D341Med (cell line): ENCODE results near the gene CIAO2B.

Experiments used
- DNase-seq: peaks from one replicate; pipeline ENCODE4 v3.0.0; 2012; ENCODE audit warnings: low spot score

CIAO2B gene

DNA sequence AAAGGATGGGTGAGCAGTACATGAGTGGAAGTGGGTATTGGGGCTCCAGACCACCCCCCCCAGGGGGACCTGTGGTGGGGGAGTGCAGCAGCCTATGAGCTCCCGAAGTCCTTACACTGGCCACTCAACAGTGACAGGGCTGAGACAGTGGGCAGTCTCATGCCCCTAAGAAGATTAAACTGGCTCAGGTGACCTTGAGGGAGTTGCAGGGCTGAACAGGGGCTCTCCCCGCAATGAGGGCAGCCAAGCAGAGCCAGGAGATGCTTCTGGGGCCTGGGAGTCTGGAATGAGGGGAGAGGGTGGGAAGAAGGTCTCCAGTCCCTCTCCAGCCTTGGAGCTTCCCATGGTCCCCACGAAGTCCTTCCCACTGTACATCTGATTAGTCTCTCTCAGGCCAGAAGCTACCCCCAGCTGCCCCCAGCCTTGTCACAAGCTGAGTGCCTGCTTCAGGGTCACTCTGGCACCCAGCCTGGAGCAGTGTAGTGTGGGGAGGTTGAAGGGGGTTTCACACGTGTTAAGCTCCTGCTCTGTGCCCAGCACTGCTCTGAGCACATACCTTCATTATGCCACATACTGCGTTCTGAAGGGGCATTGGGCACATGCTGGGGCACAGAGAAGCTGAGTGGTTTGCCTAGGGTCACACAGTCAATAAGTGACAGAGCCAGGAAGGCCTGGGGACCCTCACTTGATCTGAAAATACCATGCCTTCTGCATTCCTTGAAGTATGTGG lies 14.5 kb downstream of the CIAO2B start:
- no peak for DNase-seq

DNA sequence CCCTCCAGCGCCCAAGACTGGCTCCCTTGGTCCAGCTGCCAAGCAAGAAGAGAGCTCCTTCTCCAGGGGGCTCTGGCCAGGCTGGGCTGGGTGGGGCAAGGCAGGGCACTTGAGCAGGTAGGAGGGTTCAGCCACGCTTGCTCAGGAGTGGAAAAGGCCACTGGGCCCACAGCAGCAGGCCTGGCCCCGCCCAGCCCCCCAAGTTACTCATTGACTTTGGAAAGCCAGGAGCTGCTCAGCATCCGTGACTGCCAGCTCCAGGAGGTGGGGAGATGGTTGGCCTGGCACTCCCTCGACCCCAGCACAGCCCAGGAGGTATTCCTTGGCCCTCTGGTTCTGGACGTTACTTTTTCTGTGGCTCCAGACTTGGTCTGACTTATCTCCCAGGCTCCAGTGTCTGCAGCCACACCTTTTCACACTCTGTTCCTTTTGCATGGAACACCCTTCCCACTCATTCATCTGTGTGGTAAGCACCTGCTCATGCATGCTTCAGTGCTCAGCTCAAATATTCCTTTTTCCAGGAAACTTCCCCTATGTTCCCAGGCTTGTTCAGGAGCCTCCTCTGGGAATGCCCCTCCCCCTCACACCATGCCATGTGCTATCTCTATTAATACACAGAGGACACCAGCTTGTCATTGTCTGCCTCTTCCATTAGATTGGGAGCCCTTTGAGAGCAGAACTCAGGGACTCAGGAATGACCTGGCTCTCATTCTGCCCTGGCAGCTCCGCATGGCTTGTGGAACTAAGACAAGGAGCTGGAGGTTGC lies 15.2 kb downstream of the CIAO2B start, which contains the start of gene CDH16:
Gene CDH16 (minus strand): TSS at position 83 of the 766 bp plus-strand sequence. CDS start 820 bp downstream, outside the sequence.
- DNase-seq: no peak

DNA sequence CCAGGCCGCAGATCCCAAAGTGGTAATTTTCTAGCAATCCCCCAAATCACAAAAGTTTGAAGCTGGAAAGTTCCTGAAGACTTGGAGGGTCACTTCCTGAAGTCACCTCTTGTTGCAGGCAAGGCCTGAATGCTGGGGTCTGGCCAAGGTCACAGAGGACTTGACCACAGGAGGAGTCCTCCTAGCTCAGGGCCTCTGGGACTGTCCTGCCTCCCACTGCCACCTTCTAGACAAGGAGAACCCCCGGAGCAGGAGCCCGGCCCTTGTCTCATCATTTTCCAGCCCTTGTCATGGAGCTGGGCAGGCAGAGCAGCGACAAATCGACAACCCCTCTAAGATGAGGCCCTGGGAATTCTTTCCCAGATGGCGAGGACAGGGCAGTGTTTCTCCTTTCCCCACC lies 15.8 kb downstream of the CIAO2B start:
- no peak for DNase-seq

DNA sequence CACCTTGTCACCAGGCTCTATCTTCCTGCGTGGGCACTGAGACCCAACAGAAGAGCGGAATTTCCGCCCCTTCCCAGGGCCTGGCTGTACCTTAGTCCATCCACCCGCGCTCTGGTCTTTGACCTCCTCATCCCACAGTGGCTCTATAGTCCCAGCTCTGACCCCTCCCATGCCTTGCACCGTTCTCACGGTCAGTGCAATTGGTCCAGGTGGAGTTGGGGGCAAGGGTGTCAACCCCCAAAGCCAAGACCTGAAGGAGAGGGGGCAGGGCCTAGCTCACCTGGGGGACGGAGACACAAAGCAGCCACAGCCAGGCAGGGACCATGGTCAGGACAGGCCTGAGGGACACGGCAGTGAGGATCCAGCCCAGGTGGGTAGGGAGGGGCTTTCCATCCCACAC lies 16.5 kb downstream of the CIAO2B start:
- no peak for DNase-seq

DNA sequence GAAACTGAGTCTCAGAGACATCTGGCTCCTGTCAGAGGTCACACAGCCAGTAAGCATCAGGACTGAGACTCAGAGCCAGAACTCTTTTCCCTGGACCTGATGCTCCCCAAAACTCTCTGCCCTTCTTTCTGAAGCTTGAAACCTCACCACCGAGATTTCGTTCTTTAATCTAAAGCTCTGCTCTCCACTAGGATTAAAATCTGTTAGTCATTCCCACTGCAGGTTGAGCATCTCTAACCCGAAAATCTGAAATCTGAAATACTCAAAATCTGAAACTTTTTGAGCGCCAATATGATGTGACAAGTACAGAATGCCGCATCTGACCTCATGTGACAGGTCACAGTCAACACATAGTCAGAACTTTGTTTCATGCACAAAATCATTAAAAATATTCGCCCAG lies 17.7 kb downstream of the CIAO2B start:
- no peak for DNase-seq

DNA sequence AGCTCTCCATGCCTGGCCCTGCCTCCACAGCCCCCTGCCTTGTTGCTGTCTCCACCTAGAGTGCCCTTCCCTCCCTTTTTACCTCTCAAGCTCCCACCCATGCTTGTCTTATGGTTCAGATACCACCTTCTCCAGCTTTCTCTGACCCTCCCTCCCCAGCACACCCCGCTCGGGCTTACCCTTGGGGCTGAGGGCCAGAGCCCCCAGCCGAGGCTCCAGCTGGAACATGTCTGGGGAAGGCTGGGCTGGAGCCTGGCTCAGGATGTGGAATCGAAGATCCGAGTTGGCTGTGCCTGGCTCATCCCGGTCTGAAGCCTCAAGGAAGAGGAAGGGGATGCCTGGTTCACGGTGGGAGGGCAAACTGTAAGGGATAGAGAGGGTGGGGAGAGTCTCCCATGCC lies 19.2 kb downstream of the CIAO2B start:
- no peak for DNase-seq

DNA sequence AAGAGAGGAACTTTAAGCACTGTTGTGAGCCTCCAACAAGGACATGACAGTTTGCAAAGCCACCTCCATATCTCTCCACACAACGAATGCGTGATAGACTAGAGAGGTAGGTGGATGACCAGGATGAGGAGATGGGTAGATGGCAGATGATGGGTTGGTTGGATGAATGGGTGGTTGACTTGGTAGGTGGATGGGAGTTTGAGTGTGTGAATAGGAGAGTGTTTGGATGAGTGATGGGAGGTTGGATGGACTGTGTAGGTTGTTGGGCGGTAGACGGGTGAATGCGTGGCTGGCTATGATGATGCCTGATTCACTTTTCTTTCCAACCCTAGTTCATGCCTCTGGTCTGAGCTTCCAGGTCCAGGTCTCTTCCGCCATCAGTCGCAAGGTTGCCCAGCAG lies 19.7 kb downstream of the CIAO2B start:
- DNase-seq: no peak

DNA sequence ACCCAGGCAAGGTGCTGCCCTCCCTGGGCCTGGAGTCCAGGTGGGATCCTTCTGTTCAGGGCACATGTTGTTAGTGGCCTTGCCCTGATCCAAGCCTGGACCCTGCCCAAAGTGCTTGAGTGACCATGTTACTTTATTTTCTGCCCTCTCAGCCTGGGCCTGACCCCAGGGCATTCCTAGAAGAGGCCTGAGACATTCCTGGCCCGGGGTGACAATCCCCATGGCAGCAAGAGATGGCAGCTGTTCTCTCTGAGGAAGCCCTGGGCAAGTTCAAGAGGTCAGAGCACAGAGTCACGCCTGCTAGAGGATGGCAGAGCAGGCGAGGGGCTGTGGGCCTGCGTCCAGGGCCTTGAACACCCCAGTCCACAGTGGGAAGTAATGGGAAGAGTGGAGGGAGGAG lies 20.5 kb downstream of the CIAO2B start:
- no peak for DNase-seq

DNA sequence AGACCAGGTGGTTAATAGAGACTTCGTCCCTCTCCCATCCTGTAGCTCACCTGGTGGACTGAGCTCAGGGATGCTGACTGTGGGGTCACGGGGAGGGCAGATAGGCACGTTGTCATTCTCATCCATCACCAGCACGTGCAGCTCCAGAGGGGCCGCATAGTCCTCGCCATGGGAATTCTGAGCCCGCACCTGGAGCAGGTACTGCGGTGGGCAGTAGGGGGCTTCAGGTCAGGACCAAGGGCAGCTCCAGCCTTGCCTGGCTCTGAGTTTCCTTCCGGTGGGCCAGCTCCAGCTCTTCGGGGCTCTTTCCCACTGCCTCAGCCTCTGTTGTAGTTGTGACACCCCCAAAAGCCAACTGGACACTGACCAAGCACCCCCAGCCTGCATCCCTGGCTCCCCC lies 21.1 kb downstream of the CIAO2B start:
- no peak for DNase-seq

DNA sequence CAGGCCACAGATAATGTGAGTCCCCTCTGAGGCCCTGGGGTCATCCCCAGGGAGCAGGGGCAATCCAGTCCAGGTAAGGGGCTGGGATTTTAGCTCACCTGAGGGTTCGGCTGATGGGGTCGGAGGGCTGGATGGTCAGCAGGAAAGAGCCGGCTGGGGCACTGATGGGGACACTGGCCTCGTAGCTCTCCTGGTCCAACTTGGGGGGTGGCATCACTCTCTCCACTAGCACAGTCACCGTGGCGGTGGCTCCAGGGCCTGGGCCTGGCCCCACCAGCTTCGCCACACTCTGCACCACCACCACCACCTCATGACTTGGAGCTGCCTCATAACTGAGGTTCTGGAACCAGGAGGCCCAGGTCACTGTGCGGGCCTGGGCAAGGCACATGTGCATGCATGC lies 22.4 kb downstream of the CIAO2B start:
- no peak for DNase-seq

DNA sequence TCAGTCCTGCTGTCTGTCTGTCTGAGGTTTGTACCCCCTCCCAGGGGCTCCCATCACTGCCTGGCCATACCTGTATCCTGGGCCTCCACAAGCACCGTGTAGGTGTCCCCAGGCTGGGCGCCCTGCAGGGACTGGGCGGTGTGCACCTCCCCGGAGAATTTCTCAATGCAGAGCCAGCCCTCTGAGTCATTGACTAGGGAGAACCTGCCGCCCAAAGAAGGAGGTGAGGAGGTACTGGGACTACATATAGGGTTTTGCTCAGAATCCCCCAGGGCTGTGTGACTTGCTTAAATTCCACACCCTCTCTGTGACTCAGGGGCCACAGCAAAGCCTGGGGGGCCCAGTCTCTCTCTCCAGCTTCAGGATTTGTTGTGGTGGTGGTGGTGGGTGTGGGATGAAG lies 23.1 kb downstream of the CIAO2B start:
- no peak for DNase-seq

DNA sequence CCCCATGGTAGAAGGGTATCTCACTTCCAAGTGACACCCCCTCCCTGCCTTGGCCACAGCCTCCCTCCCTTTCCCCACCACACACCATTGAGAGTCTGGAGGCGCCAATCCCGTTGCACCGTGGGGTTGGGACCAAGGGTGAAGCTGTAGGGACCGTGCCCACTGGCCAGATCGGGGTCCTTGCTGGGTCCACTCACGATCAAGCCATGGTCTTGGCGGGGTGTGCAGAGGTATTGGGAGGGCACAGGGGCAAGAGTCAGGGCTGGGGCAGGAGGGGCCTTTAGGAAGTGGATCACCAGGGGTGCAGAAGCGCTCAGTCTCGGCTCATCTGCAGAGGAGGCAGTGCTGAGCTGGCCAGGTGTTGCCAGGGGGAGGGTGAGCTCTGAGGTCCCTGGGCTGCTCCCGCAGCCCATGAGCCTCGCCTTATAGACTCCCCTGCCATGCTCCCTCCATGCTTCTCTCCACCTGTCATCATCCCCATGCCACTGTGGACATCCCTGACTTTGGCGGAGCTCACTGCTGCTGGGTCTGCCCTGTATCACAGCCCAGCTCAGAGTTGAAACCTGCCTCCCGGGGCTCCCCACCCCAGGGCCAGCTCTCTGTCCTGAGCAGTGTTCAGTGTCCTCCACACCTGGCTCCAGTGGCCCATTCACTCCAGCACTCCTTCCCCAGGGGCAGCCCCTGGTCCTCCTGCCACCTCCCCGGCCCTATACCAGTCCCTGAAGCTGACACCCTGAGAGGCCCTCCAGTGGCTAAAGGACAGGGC lies 23.8 kb downstream of the CIAO2B start:
- no peak for DNase-seq

DNA sequence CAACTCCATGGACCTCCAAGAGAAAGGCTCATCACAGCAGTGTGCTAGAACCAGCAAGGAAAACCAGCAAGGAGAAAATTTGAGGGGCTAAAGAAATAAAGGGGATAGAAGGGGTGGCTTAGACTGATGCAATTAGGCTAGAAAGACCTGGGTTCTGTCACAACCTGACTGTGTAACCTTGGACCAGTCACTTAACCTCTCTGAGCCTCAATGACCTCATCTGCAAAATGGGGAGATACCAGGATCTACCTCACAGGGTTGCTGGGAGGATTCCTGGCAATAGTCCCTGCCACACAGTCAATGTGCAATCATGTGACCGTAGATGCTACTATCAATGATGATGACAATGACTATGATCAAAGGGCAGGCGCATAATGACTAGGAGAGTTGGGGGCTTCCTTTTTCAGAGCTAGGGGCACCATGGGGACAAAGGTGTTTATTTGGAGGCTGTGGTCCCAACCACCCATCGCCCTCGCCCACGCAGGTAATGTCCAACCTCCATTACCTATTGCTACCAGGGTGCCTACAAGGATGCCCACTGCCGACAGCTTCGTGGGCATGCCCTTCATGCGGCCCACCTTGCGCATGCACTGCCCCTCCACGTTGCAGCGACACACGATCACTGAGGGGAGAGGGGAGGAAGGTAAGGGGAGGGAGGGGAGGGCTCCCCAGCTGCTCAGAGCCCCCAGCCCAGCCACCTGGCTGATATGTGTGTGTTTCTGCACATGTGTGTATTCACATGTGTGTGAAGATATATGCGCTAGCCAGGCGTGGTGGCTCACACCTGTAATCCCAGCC lies 25.2 kb downstream of the CIAO2B start:
- DNase-seq: no peak

DNA sequence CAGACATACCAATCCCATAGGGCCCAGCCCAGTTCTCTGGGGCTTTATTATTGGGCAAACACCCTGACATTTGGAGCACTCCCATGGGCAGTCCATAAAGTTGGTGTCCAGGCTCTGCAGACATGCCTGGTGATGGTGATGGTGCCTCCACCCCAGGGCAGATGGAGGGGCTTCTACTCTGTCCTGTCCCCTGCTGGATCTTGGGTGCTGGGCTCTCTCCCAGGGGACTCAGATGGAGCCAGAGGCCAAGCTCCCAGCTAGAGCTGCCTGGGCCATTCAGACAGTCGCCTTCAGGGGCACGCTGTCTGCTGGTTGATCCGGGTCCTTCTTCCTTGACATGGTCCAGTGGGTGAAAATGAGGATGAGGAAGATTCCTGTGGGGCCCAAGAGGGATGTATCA lies 26.1 kb downstream of the CIAO2B start:
- DNase-seq: no peak

DNA sequence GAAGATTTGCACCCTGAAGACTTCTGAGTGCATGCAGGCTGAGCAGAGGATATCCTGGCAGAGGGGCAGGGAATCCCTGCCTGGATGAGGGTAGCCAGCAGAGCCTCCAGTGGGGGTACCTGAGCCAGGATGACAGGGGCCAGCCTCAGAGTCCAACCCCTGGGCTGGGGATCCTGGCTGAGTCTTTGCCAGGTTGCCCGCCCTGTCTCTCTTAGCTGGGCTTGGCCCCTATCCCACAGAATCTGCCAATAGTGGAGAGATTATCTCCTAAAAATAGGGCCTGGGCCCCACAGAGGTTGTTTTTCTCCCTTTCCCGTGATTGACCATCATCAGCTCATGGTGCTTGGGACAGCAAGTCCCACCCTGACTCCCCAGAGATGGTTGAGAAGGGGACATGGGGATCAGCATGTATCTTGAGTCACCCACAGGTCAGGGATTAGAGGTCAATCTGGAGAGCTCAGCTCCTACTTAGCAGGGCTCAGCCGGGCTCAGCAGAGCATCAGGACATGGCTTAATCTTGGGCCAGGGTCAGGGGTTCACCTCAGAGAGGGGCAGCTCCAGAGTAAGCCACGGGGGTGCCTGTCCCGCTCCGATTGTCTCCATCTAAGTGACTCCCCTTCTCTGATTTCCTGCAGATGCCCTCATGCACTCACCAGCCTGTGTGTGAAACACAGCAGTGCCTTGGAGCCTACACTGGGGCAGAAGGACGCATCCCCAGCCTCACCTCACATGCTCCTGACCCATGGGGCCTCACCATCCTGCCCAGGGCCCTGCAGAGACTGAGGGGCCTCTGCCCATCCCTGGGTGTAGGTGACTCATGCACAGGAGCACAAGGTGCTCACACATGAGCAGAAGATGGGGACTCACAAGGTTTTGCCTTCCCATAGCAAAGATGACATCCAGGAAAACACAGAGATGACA lies 27.0 kb downstream of the CIAO2B start:
- no peak for DNase-seq

DNA sequence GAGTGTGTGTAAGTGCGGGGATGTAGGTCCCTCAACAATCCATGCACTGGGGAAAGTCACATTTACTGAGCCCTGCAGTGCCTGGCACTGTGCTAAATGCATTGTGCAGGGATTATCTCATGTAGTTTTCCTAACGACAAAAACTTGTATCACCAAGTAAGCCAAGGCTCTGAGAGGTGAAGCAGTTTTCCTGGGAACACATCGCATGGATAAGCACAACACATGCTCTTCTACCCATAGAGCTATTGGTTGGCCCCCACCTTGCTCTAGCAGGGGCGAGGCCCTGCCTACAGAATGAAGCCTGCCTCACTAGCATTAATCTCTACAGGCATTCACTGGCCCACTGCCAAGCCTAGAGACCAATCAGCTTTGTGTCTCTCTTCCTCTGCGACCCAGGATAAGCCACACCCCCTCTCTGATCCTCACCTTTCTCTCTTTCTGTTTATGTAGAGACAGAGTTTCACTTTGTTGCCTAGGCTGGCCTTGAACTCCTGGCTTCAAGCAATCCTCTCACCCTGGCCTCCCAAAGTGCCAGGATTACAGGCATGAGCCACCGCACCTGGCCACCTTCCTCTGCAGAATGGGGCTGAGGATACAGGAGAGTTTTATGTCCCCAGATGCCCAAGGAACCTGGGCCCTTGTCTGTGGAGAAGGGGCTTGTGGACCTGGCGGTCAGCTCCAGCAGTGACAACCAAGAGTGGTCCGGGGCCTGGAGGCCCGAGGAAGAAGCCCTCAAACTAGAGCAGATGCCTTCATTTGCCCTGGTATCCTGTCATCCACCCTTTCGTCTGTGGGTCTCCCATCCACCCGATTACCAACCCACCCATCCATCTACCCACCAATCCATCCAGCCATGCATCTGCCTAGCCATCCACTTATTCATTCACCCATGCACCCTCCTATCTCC lies 28.3 kb downstream of the CIAO2B start:
- DNase-seq: peak; percentile 80

DNA sequence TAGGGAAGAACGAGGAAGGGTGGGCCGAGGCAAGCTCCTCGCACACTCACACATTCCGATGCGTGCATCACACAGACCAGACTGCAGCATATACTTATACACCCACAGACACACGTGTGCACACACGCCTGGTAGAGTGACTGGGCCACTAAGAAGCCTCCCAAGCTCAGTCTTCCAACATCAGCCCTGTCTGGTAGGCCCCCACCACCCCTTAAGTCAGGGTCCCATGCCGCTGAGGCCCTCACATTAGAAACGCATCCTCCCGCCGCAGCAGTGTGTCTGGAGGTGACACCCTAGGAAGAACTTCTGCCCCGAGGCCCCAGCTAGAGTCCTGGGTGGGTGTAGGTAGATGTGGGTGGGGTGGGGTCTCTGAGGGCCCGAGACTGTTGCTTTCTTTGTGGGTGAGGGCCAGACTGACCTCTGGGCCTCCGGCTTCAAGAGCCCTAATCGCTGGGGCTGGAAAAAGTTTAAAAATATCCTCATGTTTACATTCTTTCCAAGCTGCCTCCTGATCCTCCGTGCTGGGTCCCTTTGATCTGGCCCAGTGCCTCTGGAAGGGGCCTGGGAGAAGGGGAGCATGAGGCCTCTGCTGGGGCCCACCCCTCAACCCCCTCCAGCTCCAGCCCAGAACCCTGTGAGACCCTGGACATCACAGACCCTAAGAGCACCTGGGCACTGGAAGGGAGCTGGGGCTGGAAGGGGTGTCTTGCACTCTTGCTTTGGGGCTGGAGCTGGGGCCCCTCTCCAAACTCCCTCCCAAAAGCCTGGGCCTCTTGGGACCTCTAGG lies 29.2 kb downstream of the CIAO2B start:
- no peak for DNase-seq

DNA sequence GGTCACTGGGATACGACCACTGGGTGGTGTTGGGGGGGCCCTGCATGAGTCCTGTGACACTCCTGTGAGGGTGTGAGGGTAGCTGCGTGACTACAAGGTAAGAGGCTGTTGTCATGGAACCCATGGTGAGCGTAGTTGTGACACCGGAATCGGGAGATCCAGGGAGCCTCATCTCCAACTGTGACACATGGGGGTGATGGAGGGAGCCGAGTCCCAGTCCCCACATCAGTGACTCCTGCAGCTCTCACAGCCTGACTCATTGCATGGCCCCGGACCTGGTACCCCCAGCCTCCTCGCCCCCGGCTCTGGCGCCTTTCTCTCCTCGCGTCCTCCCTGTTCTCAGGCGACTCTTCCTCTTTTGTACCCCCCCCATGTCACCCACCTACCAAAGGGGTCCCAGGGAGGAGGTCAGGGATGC lies 29.8 kb downstream of the CIAO2B start:
- no peak for DNase-seq
